Kidney (tissue), 14 donors: Measurements from ENCODE around the gene EIF5AL1. TPM values are rescaled to one million over a fixed set of nuclear protein-coding genes. Genes with fewer than 3 reads are reported as not detected.

Source experiments
- DNase-seq, 5 donors: peaks; one replicate each; pipeline ENCODE4 v3.0.0-alpha.2; 2013 to 2020
- FAIRE-seq: peaks from 2 replicates; lab custom pipeline; 2012; peaks lifted over from hg19 to GRCh38; lab: Jason Lieb, UNC
- H3K27ac ChIP-seq, 2 donors: one replicate each; pipeline ENCODE4 v1.7.0; 2013; ENCODE audit warnings: low read depth in 2 of 2, low read length in 2 of 2, inconsistent platforms in 1 of 2
- H3K27me3 ChIP-seq: one replicate; pipeline ENCODE4 v1.7.1; 2013; ENCODE audit warnings: low read length, inconsistent platforms; ENCODE audit not compliant: control insufficient read depth, insufficient read depth
- H3K36me3 ChIP-seq, 3 donors: one replicate each; pipeline versions ENCODE4 v1.7.0 to v1.7.1; 2013; ENCODE audit warnings: low read length in 3 of 3, control low read depth in 1 of 3, inconsistent platforms in 1 of 3; ENCODE audit not compliant: insufficient read depth in 3 of 3, control insufficient read depth in 2 of 3
- H3K4me1 ChIP-seq, 3 donors: one replicate each; pipeline versions ENCODE4 v1.7.0 to v1.7.1; 2013; ENCODE audit warnings: low read length in 3 of 3, inconsistent platforms in 1 of 3, low read depth in 1 of 3; ENCODE audit not compliant: control insufficient read depth in 2 of 3, insufficient read depth in 2 of 3
- H3K4me3 ChIP-seq, 3 donors: one replicate each; pipeline versions ENCODE4 v1.7.0 to v1.8.1; 2013; ENCODE audit warnings: low read length in 3 of 3, control low read depth in 1 of 3, inconsistent platforms in 1 of 3
- H3K9ac ChIP-seq, 3 donors: one replicate each; pipeline versions ENCODE4 v1.7.0 to v1.7.1; 2013; ENCODE audit warnings: low read length in 3 of 3, control low read depth in 1 of 3, inconsistent platforms in 1 of 3
- H3K9me3 ChIP-seq, 3 donors: one replicate each; pipeline versions ENCODE4 v1.7.0 to v1.7.1; 2013; ENCODE audit warnings: low read length in 3 of 3, control low read depth in 1 of 3, inconsistent platforms in 1 of 3; ENCODE audit not compliant: control insufficient read depth in 2 of 3, insufficient read depth in 1 of 3
- CTCF ChIP-seq: IDR thresholded peaks from 3 replicates; pipeline ENCODE4 v1.5.1; 2012; ENCODE audit warnings: mild to moderate bottlenecking, moderate library complexity, borderline replicate concordance; ENCODE audit not compliant: insufficient read depth; ENCODE audit errors: extremely low read depth
- intact Hi-C: fragments of 100-400 bp; cut with DNase I; formaldehyde crosslinking; loops from one replicate; pipeline ENCODE4 v1.11.1; 2022
- polyA plus RNA-seq: library from polyadenylated mRNA; stranded (reverse); fragments of 350-450 nt; fragmentation: Illumina TruSeq; extraction: RNeasy Lipid Tissue Mini Kit (QIAGEN cat#74804); gene quantifications from one replicate; pipeline ENCODE4 v1.2.3, GENCODE V29; 2014; ENCODE audit warnings: low read depth, low replicate concordance; ENCODE audit not compliant: insufficient read depth
- total RNA-seq: library from RNA; stranded (reverse); fragmentation: NEBNext Ultra II Directional; extraction: Animal tissue kit (Norgen Biotek cat#: 25700); gene quantifications from one replicate; pipeline ENCODE4 v1.2.1, GENCODE V29; 2021
- donor health status: control.
- donor health status: control.
- donor health status: control.
- donor health status: control.
- donor health status: control.
- donor health status: DM: yes; HTN: yes; CAD: no.
- donor health status: Normal renal cell carcinoma (clear cell type).

The EIF5AL1 gene
- total and polyA plus RNA-seq, 2 donors from 2014 or later: 0.54 to 1.4 TPM

- H3K9ac ChIP-seq: no peak overlapping the region
- no peaks in the 10 kb centered on the region for H3K9me3 ChIP-seq
- TF ChIP-seq CTCF: no peak
- DNase-seq (no peak), FAIRE-seq (no peak)
- intact Hi-C loops: loop anchor here (10.0 kb wide), 1 partner anchor 121 kb away; no protein-coding TSS in a partner anchor
- no peak overlapping the region for H3K27ac ChIP-seq
- no peak overlapping the region for H3K4me3 ChIP-seq
- H3K27me3 ChIP-seq: no peaks in the 10 kb centered on the region
- no peaks in the 10 kb centered on the region for H3K36me3 ChIP-seq
- H3K4me1 ChIP-seq: no peaks in the 10 kb centered on the region
Measured at GRCh38 chr10:79495791-79496190, 16.5 kb upstream of the EIF5AL1 start.

GRCh38 chr10:79496896-79497295 is 15.4 kb upstream of the EIF5AL1 start:
- Histone ChIP-seq H3K4me3 (no peak overlapping the region), H3K36me3 (no peaks in the 10 kb centered on the region), H3K27me3 (no peaks in the 10 kb centered on the region), H3K4me1 (no peaks in the 10 kb centered on the region), H3K9me3 (no peaks in the 10 kb centered on the region), H3K9ac (no peak overlapping the region), H3K27ac (no peak overlapping the region)
- intact Hi-C loops: loop anchor here (10.0 kb wide), 1 partner anchor 122 kb away; no protein-coding TSS in a partner anchor
- FAIRE-seq: no peak
- no peak for DNase-seq
- no peak for TF ChIP-seq CTCF

GRCh38 chr10:79498291-79498829 is 14.0 kb upstream of the EIF5AL1 start:
- no peak for DNase-seq
- intact Hi-C loops: loop anchor here (10.0 kb wide), 1 partner anchor 124 kb away; no protein-coding TSS in a partner anchor
- Histone ChIP-seq H3K4me3 (no peak overlapping the region), H3K9me3 (no peaks in the 10 kb centered on the region), H3K36me3 (no peaks in the 10 kb centered on the region), H3K27ac (no peak overlapping the region), H3K9ac (no peak overlapping the region), H3K27me3 (no peaks in the 10 kb centered on the region), H3K4me1 (no peaks in the 10 kb centered on the region)
- no peak for FAIRE-seq
- no peak for TF ChIP-seq CTCF
